Stimulated activated CD8-positive, alpha-beta memory T cell treated with anti-CD3 and anti-CD28 coated beads, Interleukin-15, amount 100 ng/mL, for 4 hours (primary cell): ENCODE measurements around the gene FAM163A.
"Not testable (repeated sequence)": the region's sequence is repeated elsewhere in the genome, so short reads cannot be mapped to it uniquely, and the experiment has no call there.

Experiments
- DNase-seq, 2 donors: peaks; one replicate each; pipeline ENCODE4 v3.0.0-alpha.2; 2020; ENCODE audit warnings: low read depth in 2 of 2

Gene FAM163A

DNA sequence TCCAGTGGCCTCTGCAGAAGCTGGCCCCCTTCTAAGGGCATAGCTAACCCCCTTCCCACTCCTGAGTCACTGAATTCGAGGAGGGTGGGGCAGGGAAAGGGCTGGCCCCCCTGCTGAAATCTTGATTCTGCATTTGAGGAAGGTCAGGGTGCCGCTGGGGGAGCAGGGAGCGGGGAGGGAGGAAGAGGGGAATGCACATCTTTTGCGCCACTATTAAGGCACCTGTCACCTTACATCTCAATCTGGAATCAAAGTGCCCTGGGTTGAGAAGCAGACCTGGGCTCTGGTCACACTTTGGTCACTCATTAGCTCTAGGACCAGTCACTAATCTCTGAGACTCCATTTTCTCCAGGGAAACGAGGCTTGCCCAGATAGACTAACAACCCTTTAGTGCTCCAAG lies 72.5 kb downstream of the FAM163A start:
- DNase-seq: no peak

DNA sequence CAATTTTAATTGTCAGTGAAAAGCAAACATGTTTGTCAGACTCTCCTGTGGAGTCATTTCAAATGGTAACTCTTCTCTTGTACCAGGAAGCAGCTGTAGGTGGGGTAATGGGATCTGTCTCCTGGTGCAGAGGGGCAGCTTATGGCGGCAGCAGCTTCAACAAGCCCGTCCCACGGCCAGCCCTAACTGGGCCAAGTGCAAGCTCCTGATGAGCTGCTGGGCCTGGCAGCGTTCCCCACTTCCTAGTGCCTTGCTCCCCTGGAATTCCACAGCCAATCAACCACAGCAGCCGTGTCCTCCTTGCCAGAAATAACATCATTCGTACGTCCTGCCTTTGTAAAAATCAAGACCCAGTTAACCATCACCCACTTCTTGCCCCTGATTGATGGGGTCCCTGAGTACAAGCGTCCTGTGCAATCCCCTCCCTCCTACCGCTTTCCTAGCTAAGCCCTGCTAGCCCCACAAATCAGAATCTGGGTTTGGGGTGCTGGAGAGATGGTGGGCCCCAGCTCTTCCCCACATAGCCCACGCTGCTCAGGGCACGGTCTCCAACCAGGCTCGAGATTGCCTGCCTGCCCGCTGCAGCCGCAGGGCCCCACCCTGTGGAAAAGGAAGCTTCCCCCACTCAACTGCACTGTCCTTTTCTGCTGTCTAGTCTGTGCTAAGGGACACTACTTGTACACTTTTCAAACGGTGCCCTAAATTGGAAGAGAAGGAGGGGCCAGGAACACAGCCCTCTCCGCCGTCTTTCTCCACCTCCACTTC lies 73.3 kb downstream of the FAM163A start:
- DNase-seq: no peak

DNA sequence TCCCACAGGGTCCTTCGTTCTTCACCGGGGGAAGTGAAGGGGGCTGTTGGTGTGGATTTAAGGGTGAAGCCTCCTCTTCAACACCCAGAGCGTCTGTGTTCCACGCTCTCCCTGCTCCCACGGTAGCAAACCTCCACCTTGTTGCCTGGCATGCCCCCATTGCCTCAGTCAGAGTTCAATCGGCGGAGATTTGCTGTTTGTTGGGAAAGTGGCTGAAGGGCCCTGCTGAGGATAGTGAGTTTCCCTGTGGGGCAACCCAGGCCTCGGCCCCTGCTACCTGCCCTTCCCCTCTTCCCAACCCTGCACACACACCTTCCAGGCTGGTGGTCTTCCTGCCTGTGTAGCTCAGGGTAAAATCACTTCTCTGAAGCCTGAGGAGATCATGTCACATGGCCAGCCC lies 74.0 kb downstream of the FAM163A start:
- DNase-seq: no peak

DNA sequence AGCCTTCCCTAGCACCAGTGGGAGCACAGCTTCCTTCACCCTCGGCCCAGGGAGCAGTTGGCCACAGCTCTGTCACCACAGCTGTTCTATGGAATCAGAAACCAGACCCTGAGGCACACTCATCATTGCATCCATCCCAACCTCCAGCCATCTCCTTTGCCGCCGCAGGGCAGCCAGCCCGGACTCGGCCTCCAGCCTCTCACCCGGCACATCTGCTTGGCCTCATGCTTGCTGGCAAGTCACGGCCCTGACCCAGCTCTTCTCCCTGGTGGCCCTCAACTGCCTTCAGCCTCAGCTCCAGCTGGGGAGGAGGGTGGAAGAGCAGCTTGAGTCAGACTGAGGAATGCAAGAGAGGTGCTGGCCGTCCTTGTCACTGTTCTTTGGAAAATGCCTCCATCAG lies 74.7 kb downstream of the FAM163A start:
- DNase-seq: no peak

DNA sequence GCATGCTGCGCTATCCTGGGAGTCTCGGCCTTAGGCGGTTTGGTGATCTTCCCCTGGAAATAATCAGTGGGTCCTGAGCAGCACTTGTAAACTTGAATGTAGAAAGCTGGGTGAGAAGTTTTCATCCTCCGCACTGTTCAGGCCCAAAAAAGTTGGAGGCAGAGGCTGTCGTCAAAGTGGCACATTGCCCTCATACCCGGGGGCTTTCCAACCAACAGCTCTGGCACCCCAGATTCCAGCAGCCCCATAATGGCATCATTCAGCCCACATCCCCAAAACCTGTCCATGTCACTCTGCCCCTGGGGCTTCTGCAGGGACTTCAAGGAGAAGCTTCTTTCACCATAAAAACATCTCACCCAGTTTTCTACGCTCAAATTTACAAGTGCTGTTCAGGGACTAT lies 75.2 kb downstream of the FAM163A start:
- no peak for DNase-seq

DNA sequence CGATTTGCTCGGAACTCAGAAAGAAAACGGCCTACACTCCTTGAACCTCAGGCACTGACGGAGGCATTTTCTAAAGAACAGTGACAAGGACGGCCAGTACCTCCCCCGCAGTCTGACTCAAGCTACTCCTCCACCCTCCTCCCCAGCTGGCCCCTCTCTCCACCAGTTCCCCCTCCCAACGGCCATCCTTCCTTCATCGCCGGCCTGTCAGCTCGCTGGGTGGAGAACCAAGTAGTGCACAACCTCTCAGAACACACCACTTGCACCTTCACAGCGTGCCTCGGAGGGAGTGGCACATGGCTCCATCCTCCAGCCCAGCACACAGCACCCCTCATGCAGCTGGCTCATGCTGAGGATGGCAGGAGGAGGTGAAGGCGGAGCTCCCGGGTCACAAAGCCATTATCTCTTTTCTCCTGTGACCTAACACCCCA lies 75.7 kb downstream of the FAM163A start:
- no peak for DNase-seq

DNA sequence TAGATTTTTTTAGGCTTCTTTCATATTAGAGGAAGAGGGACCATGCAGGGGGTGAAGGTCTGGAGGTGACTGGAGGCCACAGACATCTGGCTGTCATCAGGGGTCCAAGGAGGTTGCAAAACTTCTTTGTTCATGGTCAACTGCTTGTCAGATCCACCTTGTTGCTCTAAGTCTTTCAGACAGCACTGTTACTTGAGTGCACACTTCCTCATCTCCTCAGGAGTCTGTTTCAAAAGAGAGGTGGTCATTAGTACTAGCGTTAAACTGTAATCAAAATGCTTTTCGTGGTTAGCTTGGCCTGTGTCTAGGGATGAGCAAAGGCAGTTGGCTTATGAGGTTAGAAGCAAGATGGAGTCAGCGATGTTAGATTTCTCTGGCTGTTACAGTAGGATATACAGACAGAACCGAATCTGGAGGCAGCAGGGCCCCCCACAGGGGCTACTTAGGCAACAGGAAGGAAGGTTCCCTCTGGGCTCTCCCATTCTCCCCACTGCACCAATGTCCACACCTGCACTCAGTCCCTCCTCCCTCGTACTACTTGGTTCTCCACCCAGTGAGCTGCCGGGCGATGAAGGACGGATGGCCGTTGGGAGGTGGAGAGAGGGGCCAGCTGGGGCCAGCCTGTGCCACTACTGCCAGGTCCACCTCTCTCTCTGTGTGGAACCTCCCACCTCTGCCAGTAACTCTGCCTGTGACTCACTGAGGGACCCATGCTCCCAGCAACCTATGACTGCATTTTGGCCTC lies 77.3 kb downstream of the FAM163A start:
- no peak for DNase-seq

DNA sequence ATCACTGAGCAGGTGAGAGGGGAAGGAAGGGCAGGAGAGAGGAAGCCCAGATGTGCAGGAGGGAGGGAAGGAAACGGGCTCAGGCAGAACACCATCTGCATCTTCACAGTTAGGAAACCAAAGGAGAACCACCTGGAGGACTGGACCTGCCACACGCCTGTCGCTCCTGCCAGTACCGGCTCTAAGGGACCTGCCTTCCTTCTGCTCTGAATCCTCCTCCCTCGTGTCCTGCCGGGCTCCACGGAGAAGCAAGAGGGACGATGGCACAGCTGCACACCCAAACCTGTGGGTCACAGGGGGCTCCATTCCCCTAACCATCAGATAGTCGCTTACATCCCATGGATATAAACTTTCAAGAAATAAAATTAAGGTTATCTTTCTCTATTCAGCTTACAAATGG lies 78.4 kb downstream of the FAM163A start:
- DNase-seq: no peak

DNA sequence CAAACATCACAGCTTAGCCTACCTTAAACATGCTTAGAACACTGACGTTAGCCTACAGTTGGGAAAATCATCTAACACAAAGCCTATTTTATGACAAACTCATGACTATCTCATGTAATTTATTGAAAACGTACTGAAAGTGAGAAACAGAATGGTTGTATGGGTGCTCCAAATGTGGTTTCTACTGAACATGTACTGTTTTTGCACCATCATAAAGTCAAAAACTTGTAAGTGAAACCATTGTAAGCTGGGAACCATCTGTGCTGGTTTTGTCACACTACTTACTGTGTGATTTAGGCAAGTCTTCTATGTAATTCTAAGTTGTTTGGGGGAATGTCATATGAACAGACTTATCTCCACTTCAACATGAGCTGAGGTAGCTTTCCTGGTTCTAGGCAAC lies 79.0 kb downstream of the FAM163A start:
- no peak for DNase-seq

DNA sequence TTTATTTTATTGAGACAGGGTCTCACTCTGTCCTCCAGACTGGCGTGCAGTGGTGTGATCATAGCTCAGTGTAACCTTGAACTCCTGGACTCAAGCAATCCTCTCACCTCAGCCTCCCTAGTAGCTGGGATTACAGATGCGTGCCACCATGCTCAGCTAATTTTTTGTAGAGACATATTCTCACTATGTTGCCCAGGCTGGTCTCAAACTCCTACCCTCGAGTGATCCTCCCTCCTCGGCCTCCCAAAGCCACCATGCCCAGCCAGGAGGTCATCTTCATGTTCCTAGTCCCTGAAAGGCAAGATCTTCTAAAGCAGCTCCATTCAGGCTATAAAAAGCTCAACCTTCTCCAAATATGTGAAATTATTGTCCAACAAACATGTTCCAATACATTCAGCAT lies 80.6 kb downstream of the FAM163A start:
- no peak for DNase-seq

DNA sequence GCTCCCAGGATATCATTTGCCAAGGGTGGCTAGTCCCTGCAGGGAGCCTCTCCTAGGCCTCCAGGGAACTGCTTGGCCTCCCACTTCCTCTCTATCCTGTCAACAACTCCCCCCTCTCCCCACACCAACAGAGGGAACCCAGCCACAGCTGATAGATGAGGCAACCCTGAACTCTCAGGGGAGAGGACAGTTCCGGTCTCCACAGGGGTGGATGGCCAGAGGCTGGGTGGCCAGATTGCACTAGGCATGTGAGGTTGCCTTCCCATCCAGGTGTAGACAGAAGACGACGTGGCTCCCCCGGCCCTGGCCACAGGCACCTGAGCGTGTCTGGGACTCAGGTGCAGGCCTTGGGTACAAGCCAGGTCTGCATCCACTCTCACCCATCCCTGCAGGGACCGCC lies 81.2 kb downstream of the FAM163A start:
- no peak for DNase-seq

DNA sequence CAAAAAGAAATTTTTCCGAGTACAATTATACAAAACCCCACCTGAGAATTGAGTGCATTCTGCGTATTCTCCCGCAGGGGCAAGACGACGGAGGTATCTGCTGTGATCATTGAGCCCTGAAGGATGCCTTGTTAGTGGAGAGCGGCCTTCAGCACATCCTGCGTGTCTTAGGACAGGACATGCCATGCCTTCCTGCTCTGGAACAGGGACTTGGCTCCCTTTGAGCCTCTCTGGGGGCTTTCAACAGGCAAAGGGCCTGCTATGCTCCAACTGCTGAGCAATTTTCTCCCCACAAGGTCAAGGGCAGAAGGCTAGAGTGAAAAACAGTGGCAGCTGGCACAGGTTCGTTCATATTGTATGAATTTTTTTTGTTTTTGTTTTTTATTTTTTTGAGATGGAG lies 82.1 kb downstream of the FAM163A start:
- no peak for DNase-seq

DNA sequence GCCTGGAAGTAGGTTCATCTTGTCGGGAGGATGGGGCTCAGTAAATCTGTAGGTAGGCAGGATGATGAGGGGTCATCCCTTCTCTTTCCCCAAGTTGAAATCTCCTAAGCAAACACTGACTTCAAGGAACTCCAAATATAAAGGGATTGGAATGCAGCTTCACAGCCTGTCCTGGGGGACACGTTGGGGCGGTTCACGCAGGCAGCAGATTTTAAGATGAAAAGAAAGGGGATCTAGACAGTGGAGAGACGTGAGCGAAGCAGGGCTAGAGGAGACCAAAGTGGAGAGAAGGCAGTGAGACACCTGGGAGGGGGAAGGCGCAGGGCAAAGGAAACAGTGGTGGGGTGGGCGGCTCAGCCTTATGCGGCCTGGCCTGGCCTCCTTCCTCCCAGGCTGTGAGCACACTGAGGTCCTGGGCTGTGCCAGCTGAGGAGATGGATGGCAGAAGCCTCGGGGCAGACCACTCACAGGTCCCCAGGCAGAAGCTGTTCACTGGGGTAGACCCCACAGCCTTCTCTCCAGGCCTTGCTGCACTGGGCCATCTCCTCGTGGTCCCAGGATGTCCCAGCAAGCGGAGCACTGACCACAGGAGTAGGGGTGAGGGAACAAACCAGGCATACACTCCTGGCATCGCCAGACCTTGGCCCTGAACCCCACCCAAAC lies 82.8 kb downstream of the FAM163A start:
- DNase-seq: no peak

DNA sequence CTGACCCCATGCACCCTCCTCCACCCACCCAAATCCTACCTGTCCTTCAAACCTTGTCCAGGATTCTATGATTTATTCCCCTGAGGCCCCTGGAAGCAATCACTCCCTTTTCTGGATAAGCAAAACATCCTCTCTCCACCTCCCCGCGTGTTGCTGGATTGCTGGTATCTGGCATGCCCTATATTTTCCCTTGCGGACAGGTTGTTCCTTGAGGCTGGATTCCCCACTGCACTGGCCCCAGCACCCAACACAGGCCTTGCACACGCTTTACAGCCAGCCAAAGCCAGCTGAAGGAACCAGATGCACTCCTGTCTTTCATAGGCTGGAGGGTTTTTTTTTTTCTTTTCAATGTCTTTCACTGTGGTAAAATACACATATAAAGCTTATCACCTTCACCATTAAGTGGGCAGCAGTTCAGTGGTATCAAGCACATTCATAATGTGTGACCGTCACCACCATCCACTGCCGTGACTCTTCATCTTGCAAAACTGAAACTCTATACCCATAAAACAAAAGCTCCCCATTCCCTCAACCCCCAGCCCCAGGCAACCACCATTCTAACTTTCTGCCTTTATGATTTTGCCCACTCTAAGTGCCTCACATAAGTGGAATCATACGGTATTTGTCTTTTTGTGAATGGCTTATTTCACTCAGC lies 83.7 kb downstream of the FAM163A start:
- DNase-seq: no peak

DNA sequence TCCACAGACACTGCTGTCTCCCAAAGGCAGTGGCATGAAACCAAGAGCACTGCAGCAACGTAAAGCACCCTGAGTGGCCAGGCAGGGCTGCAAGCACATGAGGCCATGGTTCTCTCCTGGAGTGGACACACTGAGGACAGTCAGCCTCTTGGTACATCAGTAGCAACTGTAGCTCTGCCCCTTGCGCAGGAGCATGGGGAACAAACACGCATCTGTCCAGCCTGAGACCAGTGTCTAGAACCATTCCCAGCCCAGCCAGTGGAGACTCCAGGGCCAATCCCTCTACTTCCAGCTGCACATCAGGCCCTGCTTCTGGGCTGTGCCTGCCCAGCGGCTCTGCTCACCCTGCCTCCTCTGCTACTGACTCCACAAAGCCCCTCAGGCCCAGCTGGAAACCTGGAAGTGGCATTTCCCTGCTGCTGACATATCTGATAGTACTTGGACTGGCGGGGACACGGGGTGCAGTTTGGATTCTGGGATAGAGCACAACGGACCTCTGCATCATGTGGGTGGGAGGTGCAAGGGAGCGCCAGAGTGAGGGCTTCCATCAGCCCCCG lies 85.5 kb downstream of the FAM163A start:
- no peak for DNase-seq

DNA sequence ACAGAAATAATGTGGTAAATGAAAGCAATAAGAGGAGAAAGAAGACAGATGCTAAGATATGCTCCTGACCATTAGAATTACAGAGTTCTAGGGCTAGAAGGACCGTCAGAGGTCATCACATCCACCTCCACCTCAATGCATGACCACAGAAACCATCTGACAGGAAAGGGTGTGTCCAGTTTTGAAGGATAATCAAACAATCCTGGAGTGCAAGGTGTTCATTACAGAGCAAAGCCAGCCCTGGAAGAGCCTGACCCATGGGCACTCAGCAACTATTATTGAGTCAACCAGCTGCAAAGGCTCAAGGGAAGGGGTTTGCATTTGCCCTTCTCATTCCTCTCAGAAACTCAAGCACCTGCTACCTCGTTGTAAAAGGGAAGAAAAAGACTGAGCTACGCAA lies 88.1 kb downstream of the FAM163A start:
- no peak for DNase-seq

DNA sequence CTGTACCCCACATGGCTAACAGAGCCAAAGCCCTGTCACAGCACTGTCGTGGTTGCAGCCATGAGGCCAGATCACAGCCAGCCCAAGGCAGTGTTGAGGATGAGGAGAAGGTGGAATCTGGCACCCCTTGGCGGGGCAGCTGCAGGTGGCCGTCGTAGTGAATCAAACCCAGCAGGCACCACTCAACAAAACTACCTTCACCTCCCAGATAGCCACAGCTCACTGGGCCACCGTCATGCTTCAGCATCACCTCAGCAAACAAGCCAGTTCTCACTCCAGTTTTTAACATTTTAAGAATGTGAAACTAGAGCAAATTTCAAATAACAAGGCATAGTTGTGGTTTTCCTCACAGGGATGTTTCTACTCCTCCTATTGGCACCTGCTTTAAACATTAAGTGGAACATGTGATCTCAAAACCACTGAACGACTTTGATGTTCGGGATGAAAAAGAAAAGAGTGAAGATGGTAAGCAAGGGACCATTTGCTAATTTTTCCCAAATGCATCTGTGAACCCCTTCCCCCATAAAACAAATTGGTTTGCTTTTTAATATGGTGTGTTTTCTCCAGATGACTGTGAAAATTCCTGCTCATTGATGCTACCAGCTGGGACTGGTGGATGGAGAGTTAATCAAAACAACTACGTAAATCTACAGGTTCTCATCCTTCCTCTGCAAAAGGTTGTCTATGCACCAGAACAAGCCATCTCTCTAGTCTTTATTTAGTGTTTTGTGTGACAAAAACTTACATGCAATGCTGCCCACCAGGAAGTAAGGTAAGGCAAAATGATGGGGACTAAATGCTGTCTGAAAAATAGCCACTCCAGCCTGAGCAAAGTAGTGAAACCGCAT lies 89.0 kb downstream of the FAM163A start:
- DNase-seq: no peak

DNA sequence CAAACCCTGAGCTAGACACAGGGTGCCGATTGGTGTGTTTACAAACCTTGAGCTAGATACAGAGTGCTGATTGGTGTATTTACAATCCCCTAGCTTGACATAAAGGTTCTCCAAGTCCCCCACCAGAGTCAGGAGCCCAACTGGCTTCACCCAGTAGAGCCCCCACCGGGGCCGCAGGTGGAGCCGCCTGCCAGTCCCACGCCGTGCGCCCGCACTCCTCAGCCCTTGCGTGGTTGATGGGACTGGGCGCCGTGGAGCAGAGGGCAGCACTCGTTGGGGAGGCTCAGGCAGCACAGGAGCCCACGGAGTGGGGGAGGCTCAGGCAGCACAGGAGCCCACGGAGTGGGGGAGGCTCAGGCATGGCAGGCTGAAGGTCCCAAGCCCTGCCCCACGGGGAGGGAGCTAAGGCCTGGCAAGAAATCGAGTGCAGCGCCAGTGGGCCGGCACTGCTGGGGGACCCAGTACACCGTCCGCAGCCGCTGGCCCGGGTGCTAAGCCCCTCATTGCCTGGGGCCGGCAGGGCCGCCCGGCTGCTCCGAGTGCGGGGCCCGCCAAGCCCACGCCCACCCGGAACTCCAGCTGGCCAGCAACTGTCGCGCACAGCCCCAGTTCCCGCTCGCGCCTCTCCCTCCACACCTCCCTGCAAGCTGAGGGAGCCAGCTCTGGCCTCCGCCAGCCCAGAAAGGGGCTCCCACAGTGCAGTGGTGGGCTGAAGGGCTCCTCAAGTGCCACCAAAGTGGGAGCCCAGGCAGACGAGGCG lies 93.8 kb downstream of the FAM163A start:
- DNase-seq: not testable (repeated sequence)

DNA sequence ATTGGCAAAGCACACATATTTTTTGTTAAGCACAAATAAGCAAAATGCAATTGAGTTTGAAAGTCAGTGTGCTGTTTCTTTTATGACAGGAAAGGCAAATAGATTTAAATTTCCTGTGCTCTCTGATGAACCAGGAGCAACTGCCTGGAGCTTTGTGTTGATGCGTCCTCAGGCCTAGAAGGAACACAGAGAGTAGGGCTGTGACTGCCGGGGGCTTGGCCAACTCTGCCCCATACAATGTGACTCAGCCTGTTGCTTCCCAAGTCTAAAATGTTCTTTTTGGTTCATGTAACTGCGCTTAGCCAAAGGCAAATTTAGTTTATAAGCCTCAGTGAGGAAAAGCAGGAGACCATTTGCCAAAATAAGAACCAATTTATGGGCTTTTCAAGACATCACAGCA lies 97.0 kb downstream of the FAM163A start:
- no peak for DNase-seq

DNA sequence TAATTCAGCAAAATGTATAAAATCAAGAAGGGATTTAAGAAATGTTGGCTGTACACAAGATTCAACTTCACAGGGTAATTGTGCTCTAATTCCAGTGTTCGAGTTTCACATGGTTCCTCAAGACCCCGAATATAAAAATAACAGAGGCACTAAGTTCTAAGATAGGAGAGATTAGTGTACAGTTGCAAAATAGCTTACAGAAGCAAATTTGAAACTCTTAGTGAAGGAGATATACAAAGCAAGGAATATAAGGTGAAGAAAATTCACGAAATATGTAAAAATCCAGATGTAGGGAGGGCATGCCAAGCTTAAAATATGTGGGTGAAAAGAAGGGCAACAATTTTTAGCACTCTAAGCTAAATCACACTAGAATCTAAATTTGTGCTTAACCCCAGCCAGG lies 105.1 kb downstream of the FAM163A start:
- DNase-seq: no peak
